Retinal pigment epithelial cell (primary cell): Measurements from ENCODE around the gene NDUFB10.
"Not testable (repeated sequence)": the region's sequence is repeated elsewhere in the genome, so short reads cannot be mapped to it uniquely, and the experiment has no call there.

Source experiments
- DNase-seq: peaks from one replicate; pipeline ENCODE4 v3.0.0-alpha.2; 2010; ENCODE audit warnings: low read depth
- H3K4me3 ChIP-seq: 2 replicates; pipeline ENCODE4 v1.5.1; 2011; ENCODE audit warnings: mild to moderate bottlenecking, low read length, control low read depth, moderate library complexity
- TF ChIP-seq, protein P1 (sequence below): conservative IDR thresholded peaks from 2 replicates; pipeline ENCODE4 v1.5.1; 2011; ENCODE audit warnings: low read depth, low read length, control low read depth, inconsistent platforms

NDUFB10 gene

DNA sequence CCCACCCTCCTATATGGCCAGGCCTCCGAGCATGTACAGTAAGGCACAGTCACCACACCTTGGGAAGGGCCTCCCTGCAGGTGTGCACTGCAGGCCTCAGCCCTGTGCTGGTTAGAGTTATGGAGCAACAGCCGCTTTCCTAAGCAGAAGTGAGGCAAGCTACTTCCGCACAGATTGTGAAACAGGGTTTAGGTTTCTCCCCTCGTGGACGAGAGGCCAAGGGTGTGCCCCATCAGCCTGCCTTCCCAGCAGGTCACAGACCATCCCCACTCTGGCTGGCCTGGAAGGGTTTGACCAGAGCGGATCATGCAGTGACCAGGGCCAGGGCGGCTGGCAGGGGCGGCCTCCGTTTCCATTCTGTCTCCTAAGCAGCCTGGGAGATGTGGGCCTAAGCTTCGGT lies 21.0 kb upstream of the NDUFB10 start:
- TF ChIP-seq, protein P1, sequence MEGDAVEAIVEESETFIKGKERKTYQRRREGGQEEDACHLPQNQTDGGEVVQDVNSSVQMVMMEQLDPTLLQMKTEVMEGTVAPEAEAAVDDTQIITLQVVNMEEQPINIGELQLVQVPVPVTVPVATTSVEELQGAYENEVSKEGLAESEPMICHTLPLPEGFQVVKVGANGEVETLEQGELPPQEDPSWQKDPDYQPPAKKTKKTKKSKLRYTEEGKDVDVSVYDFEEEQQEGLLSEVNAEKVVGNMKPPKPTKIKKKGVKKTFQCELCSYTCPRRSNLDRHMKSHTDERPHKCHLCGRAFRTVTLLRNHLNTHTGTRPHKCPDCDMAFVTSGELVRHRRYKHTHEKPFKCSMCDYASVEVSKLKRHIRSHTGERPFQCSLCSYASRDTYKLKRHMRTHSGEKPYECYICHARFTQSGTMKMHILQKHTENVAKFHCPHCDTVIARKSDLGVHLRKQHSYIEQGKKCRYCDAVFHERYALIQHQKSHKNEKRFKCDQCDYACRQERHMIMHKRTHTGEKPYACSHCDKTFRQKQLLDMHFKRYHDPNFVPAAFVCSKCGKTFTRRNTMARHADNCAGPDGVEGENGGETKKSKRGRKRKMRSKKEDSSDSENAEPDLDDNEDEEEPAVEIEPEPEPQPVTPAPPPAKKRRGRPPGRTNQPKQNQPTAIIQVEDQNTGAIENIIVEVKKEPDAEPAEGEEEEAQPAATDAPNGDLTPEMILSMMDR: no peak
- DNase-seq: no peak
- no peak overlapping the region for H3K4me3 ChIP-seq

DNA sequence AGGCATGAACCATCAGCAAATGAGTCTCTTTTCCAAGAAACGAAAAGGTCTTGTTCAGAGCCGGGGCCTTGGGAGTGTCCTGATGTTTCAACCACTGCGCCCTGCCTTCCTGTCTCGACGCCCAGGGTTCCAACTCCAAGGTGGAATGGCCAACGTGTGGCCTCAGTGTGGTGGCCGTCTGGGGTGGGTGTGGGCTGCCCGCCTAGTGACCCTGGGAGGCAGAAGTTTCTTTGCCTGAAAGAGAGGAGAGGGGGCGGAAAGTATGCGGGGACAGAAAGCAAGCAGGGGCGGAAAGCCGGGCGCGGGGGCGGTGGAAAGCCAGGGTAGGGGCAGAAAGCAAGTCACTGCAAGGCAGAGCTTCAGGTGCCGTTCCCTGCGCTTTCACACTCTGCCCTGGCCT lies 20.4 kb upstream of the NDUFB10 start:
- DNase-seq: no peak
- TF ChIP-seq, protein P1: no peak
- H3K4me3 ChIP-seq: no peak overlapping the region

DNA sequence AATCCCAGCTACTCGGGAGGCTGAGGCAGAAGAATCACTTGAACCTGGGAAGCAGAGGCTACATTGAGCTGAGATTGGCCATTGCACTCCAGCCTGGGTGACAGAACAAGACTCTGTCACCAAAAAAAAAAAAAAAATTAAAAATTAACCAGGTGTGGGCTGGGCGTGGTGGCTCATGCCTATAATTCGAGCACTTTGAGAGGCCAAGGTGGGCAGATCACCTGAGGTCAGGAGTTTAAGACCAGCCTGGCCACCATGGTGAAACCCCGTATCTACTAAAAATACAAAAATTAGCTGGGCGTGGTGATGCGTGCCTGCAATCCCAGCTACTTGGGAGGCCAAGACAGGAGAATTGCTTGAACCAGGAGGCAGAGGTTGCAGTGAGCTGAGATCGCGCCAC lies 19.5 kb upstream of the NDUFB10 start:
- H3K4me3 ChIP-seq, DNase-seq: not testable (repeated sequence)

DNA sequence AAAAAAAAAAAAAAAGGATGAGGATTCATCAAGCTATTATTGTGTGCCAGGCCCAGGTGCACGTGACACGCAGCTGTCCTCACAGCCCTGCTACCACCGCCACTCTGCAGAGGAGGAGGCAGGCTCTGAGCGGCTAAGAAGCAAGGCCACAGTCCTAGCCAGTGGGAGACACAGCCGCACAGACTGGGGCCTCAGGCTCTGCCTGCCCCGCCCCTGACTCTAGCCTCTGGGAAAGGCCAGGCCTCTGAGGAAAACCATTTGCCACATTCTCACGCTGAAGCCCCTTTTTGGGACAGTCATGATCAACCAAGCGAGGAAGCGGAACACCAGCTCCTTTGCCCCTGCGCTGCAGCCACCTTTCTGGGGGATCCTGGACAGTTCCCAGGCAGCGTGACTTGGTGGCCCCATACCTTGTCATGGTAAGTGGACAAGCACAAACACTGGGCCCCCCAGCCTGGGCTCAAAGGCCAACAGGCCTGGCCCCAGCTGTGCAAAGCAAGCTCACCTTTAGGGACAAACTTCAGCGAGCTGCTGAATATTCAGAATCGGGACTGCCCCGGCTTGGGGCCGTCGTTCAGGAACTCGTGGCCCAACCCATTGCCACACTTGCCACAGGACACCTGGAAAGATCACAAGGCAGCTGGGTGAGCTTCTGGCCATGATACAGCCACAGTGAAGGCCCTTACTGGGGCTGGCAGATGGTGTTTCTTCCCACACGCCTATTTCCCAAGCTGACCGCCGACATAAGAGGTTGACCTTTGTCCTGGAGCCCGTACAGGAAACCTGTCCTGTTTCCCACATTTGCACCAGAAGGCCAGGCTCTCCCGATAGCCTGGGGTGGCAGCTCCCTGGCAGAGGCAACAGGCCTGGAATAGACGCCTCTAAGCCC lies 18.8 kb upstream of the NDUFB10 start:
- H3K4me3 ChIP-seq: no peak overlapping the region
- no peak for DNase-seq
- TF ChIP-seq, protein P1: no peak

DNA sequence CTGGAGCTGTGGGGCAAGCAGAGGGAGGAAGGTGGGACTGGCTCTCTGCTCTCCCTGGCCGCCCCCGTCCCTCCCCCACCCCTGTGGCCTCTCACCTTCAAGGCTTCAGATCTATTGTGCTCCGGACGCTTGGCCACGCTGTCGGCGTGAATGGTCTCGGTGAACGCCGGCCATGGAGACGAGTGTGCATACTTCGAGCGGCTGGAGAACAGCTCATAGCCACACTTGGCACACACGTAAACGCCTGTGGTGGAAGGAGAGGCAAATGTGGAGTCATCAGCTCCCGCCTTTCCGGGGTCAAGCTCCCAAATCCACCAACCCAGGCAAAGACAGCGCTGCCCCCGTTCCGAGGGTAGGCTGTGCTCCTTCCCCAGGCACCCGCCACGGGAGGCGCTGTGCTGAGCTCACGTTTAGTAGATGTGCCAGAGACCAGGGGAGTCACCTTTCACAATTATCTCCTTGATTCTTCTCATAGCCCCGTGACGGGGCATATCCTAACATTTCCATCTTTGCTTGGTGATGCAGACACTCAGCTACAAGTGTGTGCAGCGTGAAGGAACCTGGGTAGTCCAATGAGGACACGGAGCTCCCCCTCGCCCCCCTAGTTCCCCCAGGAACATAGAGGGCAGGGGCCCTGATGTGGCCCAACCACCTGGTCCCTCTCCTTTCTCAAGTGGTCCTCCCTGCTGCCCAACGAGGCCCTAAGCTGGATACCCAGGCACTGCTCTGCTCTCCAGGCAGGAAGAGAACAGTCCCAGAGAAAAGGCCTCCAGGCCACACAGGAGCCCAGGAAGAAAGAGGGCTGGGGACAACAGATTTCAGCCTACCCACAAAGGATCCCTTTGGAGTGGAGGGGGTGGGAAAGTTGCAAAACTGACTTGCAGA lies 17.9 kb upstream of the NDUFB10 start:
- DNase-seq: no peak
- no peak overlapping the region for H3K4me3 ChIP-seq
- TF ChIP-seq, protein P1: no peak

DNA sequence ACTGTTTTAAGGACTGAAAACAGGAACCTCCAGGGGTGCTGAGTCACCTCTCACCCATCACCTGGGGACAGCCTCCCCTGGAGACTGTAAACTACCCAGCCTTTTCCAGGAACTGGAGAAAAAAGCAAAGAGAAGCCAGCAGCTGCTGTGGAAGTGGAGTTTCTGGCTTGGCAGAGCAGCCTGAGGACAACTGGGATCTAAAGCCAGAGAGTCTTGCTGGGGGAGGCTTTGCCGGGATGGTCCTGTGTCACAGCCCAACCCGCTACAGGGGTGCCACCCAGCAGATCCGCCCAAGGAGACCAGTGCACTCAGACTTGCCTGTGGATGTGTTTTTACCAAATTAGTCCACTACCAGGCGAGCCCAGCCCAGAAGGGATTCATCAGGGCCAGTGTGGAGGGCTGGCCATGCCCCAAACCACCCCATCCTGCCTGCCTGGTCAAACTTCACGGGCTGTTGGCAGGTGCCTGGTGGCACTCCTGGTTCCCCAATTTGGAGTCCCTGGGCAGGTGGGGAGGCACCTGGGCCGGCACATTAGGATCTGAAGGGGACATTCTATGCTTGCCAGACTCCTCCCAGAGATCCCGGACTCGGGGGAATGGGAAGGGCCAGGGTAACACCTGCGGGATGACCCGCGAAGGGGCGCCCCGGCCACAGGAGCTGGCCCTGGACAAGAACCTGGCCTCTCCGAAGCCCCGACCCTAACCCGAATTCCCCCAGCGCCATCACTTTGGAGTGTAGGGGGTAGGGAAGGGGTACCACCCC lies 17.1 kb upstream of the NDUFB10 start:
- peak overlapping the region; percentile 85 for H3K4me3 ChIP-seq
- TF ChIP-seq, protein P1: no peak
- DNase-seq: no peak
